Mesothelial cell of epicardium (in vitro differentiated cells): ENCODE results near the gene LCK. TPM values are rescaled to one million over a fixed set of nuclear protein-coding genes. Genes with fewer than 3 reads are reported as not detected.

Experiments
- DNase-seq, 2 experiments: peaks; one replicate each; pipeline ENCODE4 v3.0.0; 2021; ENCODE audit warnings: low spot score in 2 of 2; ENCODE audit not compliant: unreplicated experiment in 2 of 2
- H3K27ac Mint-ChIP-seq: 2 replicates; pipeline ENCODE4 v1.8.0; 2021; ENCODE audit warnings: mixed read lengths
- H3K27me3 Mint-ChIP-seq: 2 replicates; pipeline ENCODE4 v1.8.0; 2021; ENCODE audit warnings: low read depth, mixed read lengths
- H3K36me3 Mint-ChIP-seq: 2 replicates; pipeline ENCODE4 v1.8.0; 2021; ENCODE audit warnings: mixed read lengths
- H3K4me1 Mint-ChIP-seq: 2 replicates; pipeline ENCODE4 v1.8.0; 2021; ENCODE audit warnings: mixed read lengths
- H3K4me3 Mint-ChIP-seq: 2 replicates; pipeline ENCODE4 v1.8.0; 2021; ENCODE audit warnings: mild to moderate bottlenecking, moderate library complexity, mixed read lengths
- H3K9me3 Mint-ChIP-seq: 2 replicates; pipeline ENCODE4 v1.8.0; 2021; ENCODE audit warnings: mixed read lengths
- total RNA-seq: library from RNA; stranded (reverse); gene quantifications from 3 replicates; pipeline ENCODE4 v1.2.1, GENCODE V29; 2021
- TF ChIP-seq, protein P1 (sequence below): fragments of 200-600 bp; sonication (generic); IDR thresholded peaks from one replicate; pipeline ENCODE4 v1.5.0; 2021; ENCODE audit warnings: antibody characterized with exemption; ENCODE audit not compliant: unreplicated experiment

Gene LCK
- total RNA-seq, 1 donor from 2014 or later: 1.4 TPM

DNA sequence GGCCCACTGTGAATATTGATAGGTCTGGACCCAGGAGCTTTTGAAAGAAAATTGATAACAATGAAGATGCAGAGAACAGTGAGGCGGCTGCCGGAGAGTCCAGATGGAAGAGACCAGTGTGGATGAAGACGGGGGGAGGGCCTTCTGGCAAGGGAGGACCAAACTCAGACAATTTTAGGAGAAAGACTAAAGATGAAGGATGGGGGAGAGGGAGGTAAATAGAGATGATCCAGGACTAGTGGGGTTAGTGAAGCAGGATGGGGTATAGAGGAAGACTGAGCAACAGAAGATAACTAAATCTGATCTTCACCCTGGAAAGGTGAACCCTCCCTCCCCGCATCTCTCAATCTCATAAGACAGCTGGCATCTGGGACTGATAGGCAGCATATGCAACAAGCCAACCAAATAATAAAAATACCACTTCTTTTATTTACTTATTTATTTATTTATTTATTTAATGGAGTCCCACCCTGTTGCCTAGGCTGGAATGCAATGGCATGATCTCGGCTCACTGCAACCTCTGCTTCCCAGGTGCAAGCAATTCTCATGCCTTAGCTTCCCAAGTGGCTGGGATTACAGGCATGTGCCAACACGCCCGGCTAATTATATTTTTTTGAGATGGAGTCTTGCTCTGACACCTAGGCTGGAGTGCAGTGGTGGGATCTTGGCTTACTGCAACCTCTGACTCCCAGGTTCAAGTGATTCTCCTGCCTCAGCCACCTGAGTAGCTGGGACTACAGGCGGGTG, 18.3 kb upstream of the LCK start:
- Mint-ChIP-seq H3K36me3 (peaks cover 27% of the 10 kb centered on the region), H3K4me3 (no peak overlapping the region), H3K27me3 (no peaks in the 10 kb centered on the region), H3K9me3 (no peaks in the 10 kb centered on the region), H3K4me1 (no peaks in the 10 kb centered on the region), H3K27ac (peak overlapping the region; percentile 51)
- DNase-seq: no peak
- TF ChIP-seq, protein P1, sequence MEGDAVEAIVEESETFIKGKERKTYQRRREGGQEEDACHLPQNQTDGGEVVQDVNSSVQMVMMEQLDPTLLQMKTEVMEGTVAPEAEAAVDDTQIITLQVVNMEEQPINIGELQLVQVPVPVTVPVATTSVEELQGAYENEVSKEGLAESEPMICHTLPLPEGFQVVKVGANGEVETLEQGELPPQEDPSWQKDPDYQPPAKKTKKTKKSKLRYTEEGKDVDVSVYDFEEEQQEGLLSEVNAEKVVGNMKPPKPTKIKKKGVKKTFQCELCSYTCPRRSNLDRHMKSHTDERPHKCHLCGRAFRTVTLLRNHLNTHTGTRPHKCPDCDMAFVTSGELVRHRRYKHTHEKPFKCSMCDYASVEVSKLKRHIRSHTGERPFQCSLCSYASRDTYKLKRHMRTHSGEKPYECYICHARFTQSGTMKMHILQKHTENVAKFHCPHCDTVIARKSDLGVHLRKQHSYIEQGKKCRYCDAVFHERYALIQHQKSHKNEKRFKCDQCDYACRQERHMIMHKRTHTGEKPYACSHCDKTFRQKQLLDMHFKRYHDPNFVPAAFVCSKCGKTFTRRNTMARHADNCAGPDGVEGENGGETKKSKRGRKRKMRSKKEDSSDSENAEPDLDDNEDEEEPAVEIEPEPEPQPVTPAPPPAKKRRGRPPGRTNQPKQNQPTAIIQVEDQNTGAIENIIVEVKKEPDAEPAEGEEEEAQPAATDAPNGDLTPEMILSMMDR: no peak

DNA sequence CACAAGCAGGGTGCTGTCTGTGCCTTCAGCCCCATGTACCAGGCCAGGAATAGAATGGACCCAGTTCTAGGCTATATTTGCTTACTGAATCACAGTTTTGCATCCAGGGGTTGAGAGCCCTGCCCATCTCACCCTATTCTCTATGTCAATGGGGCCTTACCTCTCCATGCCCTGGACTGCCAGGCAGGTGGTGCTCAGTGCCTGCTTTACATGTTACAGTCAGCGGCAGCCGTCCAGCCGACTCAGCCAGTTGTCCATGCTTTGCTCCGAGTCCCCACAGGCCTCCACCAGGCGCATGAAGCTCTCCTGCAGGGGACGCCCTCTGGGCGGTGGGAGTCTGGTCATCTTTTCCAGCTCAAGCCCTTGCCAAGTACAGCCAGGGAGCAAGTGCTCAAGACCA, 16.3 kb upstream of the LCK start:
- Mint-ChIP-seq H3K36me3 (peaks cover 13% of the 10 kb centered on the region), H3K9me3 (no peaks in the 10 kb centered on the region), H3K27ac (no peak overlapping the region), H3K4me3 (no peak overlapping the region), H3K27me3 (no peaks in the 10 kb centered on the region), H3K4me1 (peaks cover 9% of the 10 kb centered on the region)
- no peak for DNase-seq
- TF ChIP-seq, protein P1: no peak

DNA sequence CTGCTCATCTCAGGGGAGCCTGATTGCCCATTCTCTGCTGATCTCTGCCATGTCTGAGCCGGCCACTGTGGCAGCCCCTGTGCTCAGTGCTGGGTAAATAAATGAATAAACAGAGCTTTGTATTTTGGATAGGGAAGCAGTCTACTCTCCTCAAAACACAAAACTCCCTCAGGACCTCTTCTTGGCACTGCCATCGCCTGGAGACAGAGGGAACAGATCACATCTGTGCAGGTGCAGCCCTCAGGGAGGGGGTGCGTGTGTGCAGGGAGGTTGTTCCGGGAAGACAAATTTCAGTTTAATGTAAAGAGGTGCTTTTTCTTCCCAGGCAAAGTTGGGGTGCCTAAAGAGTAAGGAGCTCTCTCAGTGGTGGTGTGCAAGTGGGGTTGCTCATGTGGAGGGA, 11.7 kb upstream of the LCK start:
- TF ChIP-seq, protein P1: no peak
- Mint-ChIP-seq H3K27me3 (no peaks in the 10 kb centered on the region), H3K4me3 (peak overlapping the region; percentile 79), H3K27ac (peak overlapping the region; percentile 27), H3K36me3 (peaks cover 2% of the 10 kb centered on the region), H3K9me3 (no peaks in the 10 kb centered on the region), H3K4me1 (peaks cover 25% of the 10 kb centered on the region)
- DNase-seq: no peak

DNA sequence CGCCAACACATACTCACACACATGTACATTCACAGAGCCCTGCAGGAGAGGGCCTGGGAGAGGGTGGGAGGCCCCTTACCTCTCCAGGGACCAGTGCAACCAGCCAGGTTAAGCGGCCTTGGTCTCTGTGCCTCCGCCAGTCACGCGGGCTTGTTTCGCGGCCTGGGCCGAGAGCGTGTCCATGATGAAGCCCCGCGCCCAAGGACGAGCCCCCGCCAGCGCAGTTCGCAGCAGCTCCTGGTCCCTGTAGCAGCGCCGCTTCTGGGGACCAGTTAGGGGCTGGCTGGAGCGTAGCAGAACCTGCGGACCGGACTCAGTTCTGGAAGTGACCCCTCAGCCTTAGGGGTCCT, 11.3 kb upstream of the LCK start:
- Mint-ChIP-seq H3K9me3 (no peaks in the 10 kb centered on the region), H3K4me1 (peaks cover 25% of the 10 kb centered on the region), H3K27me3 (no peaks in the 10 kb centered on the region), H3K27ac (peak overlapping the region; percentile 43), H3K4me3 (peak overlapping the region; percentile 79), H3K36me3 (peaks cover 2% of the 10 kb centered on the region)
- TF ChIP-seq, protein P1: no peak
- peak in 1 of 2 experiments; percentile 41 for DNase-seq

DNA sequence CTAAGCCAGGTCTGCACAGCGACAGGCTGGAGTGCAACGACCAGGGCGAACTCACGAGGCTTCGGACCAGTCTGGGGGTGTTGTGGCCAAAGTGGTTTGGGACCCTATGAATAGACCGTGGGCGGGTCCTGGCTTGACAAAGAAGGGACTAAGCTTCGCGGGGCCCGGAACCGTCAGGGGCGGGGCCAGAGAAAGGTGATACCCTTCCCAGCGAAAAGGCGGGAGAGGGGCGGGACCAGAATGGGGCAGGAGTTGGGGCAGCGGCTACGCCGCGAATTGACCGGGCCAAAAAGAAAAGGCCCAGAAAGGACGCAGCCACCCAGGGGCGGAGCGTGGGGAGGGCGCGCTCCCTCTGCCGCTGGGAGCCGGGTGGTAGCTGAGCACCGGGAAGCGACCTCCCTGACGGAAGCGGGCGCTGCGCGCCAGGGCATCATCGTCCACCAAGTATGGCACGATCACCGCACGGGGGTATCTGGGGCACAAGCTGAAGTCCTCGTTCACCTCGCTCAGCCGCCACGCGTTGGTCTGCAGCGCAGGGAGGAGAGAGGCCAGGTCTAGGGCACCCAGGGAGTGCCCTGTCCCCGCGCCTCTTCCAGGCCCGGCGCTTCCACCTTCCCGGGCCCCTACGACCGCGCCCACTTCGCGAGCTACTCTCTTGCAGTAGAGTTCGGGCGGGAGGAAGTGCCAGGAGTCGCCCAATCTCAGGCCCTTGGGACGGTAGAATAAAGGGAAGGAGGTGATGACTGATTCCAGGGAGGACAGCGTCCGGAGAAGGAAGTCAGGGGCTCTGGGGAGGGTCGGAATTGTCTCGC, 10.7 kb upstream of the LCK start:
- Mint-ChIP-seq H3K27ac (peak overlapping the region; percentile 53), H3K36me3 (peaks cover 2% of the 10 kb centered on the region), H3K4me3 (peak overlapping the region; percentile 79), H3K4me1 (peaks cover 25% of the 10 kb centered on the region), H3K9me3 (no peaks in the 10 kb centered on the region), H3K27me3 (no peaks in the 10 kb centered on the region)
- TF ChIP-seq, protein P1: no peak
- peak in 1 of 2 experiments; percentile 62 for DNase-seq
